ENCODE results near the gene OVCA2. TPM values are rescaled to one million over a fixed set of nuclear protein-coding genes. Genes with fewer than 3 reads are reported as not detected.

Gene OVCA2
- total RNA-seq, 4 donors from 2014 or later: 5.4 to 73.3 (median 36.9) TPM

- in situ Hi-C loops (cut with MboI; ENCODE audit: low pct_ligation_motif_present in 1 of 4, low pct_unique_long_range_greater_than_20kb in 1 of 4, low sequenced_read_pairs in 3 of 4): loop anchor here in 3 of 4 donors (10.0 to 25.0 kb wide), 4 partner anchors 125 to 368 kb away; partner anchors contain the start of genes PRPF8 (in 1 of the 3), TLCD2 (in 1 of the 3) and WDR81 (in 1 of the 3)
- WGBS, 2 donors (ENCODE audit: low coverage in 1 of 2): 0 to 2% methylated on average over 1 to 44 of the region's 59 CpGs
Observed at GRCh38 chr17:2029911-2030778, 11.7 kb upstream of the OVCA2 start, which contains the start of gene DPH1. Gene DPH1 (plus strand): TSS chr17:2030153. CDS start chr17:2030170, 17 bp downstream.

GRCh38 chr17:2030779-2031163 is 11.1 kb upstream of the OVCA2 start:
- H3K36me3 ChIP-seq: peaks cover 0 to under 1% (median 0%) of the 10 kb centered on the region in 4 donors
- peaks cover 12 to 26% (median 17%) of the 10 kb centered on the region in 4 donors for H3K4me1 ChIP-seq
- in situ Hi-C loops (cut with MboI; ENCODE audit: low pct_ligation_motif_present in 1 of 4, low pct_unique_long_range_greater_than_20kb in 1 of 4, low sequenced_read_pairs in 3 of 4) (loop anchor here in 3 of 4 donors (25.0 kb wide), 3 partner anchors 318 to 368 kb away; partner anchors contain the start of genes PRPF8 (in 1 of the 3), TLCD2 (in 1 of the 3) and WDR81 (in 1 of the 3)), intact Hi-C loops (cut with DNase I; ENCODE audit: low total_unique reads) (no loop called here)
- H3K4me3 ChIP-seq: peak overlapping the region; percentile 71 to 91 (median 82)
- no peak for TF ChIP-seq POLR2A (IDR thresholded peaks at IDR 0.05)
- TF ChIP-seq EP300 (IDR thresholded peaks at IDR 0.05; ENCODE audit: low read depth): no peak
- no peak for TF ChIP-seq POLR2AphosphoS5 (IDR thresholded peaks at IDR 0.05)
- TF ChIP-seq, protein P1, sequence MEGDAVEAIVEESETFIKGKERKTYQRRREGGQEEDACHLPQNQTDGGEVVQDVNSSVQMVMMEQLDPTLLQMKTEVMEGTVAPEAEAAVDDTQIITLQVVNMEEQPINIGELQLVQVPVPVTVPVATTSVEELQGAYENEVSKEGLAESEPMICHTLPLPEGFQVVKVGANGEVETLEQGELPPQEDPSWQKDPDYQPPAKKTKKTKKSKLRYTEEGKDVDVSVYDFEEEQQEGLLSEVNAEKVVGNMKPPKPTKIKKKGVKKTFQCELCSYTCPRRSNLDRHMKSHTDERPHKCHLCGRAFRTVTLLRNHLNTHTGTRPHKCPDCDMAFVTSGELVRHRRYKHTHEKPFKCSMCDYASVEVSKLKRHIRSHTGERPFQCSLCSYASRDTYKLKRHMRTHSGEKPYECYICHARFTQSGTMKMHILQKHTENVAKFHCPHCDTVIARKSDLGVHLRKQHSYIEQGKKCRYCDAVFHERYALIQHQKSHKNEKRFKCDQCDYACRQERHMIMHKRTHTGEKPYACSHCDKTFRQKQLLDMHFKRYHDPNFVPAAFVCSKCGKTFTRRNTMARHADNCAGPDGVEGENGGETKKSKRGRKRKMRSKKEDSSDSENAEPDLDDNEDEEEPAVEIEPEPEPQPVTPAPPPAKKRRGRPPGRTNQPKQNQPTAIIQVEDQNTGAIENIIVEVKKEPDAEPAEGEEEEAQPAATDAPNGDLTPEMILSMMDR (IDR thresholded peaks at IDR 0.05): peak; percentile 30 to 52 (median 40)
- H3K27ac ChIP-seq: peak overlapping the region; percentile 62 to 86 (median 76)
- DNase-seq: peak; percentile 61
- peaks cover 36% of the 10 kb centered on the region for H3K27me3 ChIP-seq
- H3K9me3 ChIP-seq: no peaks in the 10 kb centered on the region
- WGBS, 2 donors (ENCODE audit: low coverage in 1 of 2): 20 to 33% methylated on average over 3 to 10 of the region's 10 CpGs

More at GRCh38 chr17:2029911-2030778, 11.7 kb upstream of the OVCA2 start, which contains the start of gene DPH1:
- Histone ChIP-seq H3K4me1 (peaks cover 15 to 32% (median 23%) of the 10 kb centered on the region in 4 donors), H3K27ac (peak within 1 kb of the TSS; percentile 62 to 86 (median 76)), H3K9me3 (no peaks in the 10 kb centered on the region), H3K4me3 (peak within 1 kb of the TSS; percentile 71 to 91 (median 82)), H3K36me3 (no peaks in the 10 kb centered on the region), H3K27me3 (peaks cover 43% of the 10 kb centered on the region)
- peak; percentile 58 to 73 (median 72) for TF ChIP-seq POLR2AphosphoS5 (IDR thresholded peaks at IDR 0.05)
- TF ChIP-seq, protein P1 (IDR thresholded peaks at IDR 0.05): no peak
- no peak for TF ChIP-seq POLR2A (IDR thresholded peaks at IDR 0.05)
- TF ChIP-seq EP300 (IDR thresholded peaks at IDR 0.05; ENCODE audit: low read depth): no peak
- intact Hi-C loops (cut with DNase I; ENCODE audit: low total_unique reads): no loop called here
- DNase-seq: peak; percentile 89

DNA sequence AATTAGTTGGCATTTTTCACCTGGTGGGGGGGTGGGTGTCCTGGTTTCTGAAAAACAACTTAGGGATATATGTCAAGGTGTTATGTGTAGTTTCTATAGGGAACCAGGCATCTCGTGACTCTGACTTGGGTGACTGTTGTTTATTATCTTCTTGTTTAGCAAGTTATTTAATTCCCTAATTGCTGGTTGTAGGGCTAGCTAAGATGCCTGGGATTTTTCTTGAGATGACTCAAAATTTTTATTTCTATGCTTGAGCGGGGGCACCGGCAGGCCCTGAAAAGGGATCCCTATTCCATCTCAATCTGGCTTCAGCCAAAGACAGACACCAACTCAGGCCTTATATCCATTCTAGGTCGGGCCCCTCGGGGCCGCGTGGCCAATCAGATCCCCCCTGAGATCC is 8.7 kb upstream of the OVCA2 start:
- no peak for DNase-seq
- TF ChIP-seq EP300 (IDR thresholded peaks at IDR 0.05; ENCODE audit: low read depth) (no peak), POLR2A (IDR thresholded peaks at IDR 0.05) (no peak), POLR2AphosphoS5 (IDR thresholded peaks at IDR 0.05) (no peak)
- TF ChIP-seq, protein P1 (IDR thresholded peaks at IDR 0.05): no peak
- WGBS, 2 donors (ENCODE audit: low coverage in 1 of 2): 95% methylated on average over 7 of the region's 7 CpGs; no CpG with 5 or more reads in 1 of the 2 donors
- Histone ChIP-seq H3K4me1 (peaks cover 7 to 19% (median 15%) of the 10 kb centered on the region in 4 donors), H3K36me3 (peaks cover 0 to 9% (median 0%) of the 10 kb centered on the region in 4 donors), H3K9me3 (no peaks in the 10 kb centered on the region), H3K27me3 (peaks cover 14% of the 10 kb centered on the region), H3K4me3 (no peak overlapping the region), H3K27ac (no peak overlapping the region)
- in situ Hi-C loops (cut with MboI; ENCODE audit: low pct_ligation_motif_present in 1 of 4, low pct_unique_long_range_greater_than_20kb in 1 of 4, low sequenced_read_pairs in 3 of 4): loop anchor here in 3 of 4 donors (25.0 kb wide), 3 partner anchors 321 to 371 kb away; partner anchors contain the start of genes PRPF8 (in 1 of the 3), TLCD2 (in 1 of the 3) and WDR81 (in 1 of the 3)
- intact Hi-C loops (cut with DNase I; ENCODE audit: low total_unique reads): no loop called here

GRCh38 chr17:2034157-2034556 is 7.7 kb upstream of the OVCA2 start:
- Histone ChIP-seq H3K27me3 (peaks cover 4% of the 10 kb centered on the region), H3K4me1 (peaks cover 7 to 19% (median 15%) of the 10 kb centered on the region in 4 donors), H3K27ac (no peak overlapping the region), H3K36me3 (peaks cover 0 to 9% (median 0%) of the 10 kb centered on the region in 4 donors), H3K4me3 (no peak overlapping the region), H3K9me3 (no peaks in the 10 kb centered on the region)
- in situ Hi-C loops (cut with MboI; ENCODE audit: low pct_ligation_motif_present in 1 of 4, low pct_unique_long_range_greater_than_20kb in 1 of 4, low sequenced_read_pairs in 3 of 4) (loop anchor here in 3 of 4 donors (25.0 kb wide), 3 partner anchors 322 to 372 kb away; partner anchors contain the start of genes PRPF8 (in 1 of the 3), TLCD2 (in 1 of the 3) and WDR81 (in 1 of the 3)), intact Hi-C loops (cut with DNase I; ENCODE audit: low total_unique reads) (no loop called here)
- WGBS, 2 donors (ENCODE audit: low coverage in 1 of 2): 81% methylated on average over 7 of the region's 7 CpGs; no CpG with 5 or more reads in 1 of the 2 donors
- no peak for TF ChIP-seq EP300 (IDR thresholded peaks at IDR 0.05; ENCODE audit: low read depth)
- no peak for TF ChIP-seq POLR2AphosphoS5 (IDR thresholded peaks at IDR 0.05)
- TF ChIP-seq, protein P1 (IDR thresholded peaks at IDR 0.05): no peak
- TF ChIP-seq POLR2A (IDR thresholded peaks at IDR 0.05): no peak
- DNase-seq: no peak

Data from transverse colon (tissue), 4 donors.